Activated CD4-positive, alpha-beta T cell treated with anti-CD3 and anti-CD28 coated beads, Interleukin-2, Interleukin-4, amounts not matched to agents 100 ng/mL and 50 ng/mL, durations not matched to agents 16 hours and 8 hours (primary cell): Measurements from ENCODE around the gene UGT1A9.

Experiments
- DNase-seq: peaks from one replicate; pipeline ENCODE4 v3.0.0-alpha.2; 2020; ENCODE audit warnings: low spot score

Gene UGT1A9

GRCh38 chr2:233796254-233796653 is 124.6 kb downstream of the UGT1A9 start:
- no peak for DNase-seq

- DNase-seq: no peak
Measured at GRCh38 chr2:233798335-233799086, 126.8 kb downstream of the UGT1A9 start.

- DNase-seq: no peak
Measured at GRCh38 chr2:233799087-233799665, 127.5 kb downstream of the UGT1A9 start.

- no peak for DNase-seq
Measured at GRCh38 chr2:233799716-233800115, 128.0 kb downstream of the UGT1A9 start.

- no peak for DNase-seq
Measured at GRCh38 chr2:233800208-233800607, 128.5 kb downstream of the UGT1A9 start.

GRCh38 chr2:233801357-233802131 is 129.8 kb downstream of the UGT1A9 start:
- no peak for DNase-seq

- no peak for DNase-seq
Measured at GRCh38 chr2:233802132-233802815, 130.6 kb downstream of the UGT1A9 start.

GRCh38 chr2:233803292-233803911 is 131.7 kb downstream of the UGT1A9 start:
- no peak for DNase-seq

- no peak for DNase-seq
Measured at GRCh38 chr2:233803994-233804393, 132.3 kb downstream of the UGT1A9 start.

- no peak for DNase-seq
Measured at GRCh38 chr2:233807215-233807865, 135.6 kb downstream of the UGT1A9 start.

- no peak for DNase-seq
Measured at GRCh38 chr2:233807966-233808935, 136.6 kb downstream of the UGT1A9 start.

- no peak for DNase-seq
Measured at GRCh38 chr2:233810385-233810784, 138.7 kb downstream of the UGT1A9 start.

GRCh38 chr2:233811087-233811486 is 139.4 kb downstream of the UGT1A9 start:
- DNase-seq: no peak

GRCh38 chr2:233811732-233812131 is 140.0 kb downstream of the UGT1A9 start:
- no peak for DNase-seq

- DNase-seq: no peak
Measured at GRCh38 chr2:233813236-233814055, 141.7 kb downstream of the UGT1A9 start.

- DNase-seq: no peak
Measured at GRCh38 chr2:233814056-233814835, 142.5 kb downstream of the UGT1A9 start.

- no peak for DNase-seq
Measured at GRCh38 chr2:233815861-233816260, 144.2 kb downstream of the UGT1A9 start.

- DNase-seq: no peak
Measured at GRCh38 chr2:233816334-233816733, 144.6 kb downstream of the UGT1A9 start.

GRCh38 chr2:233816771-233817170 is 145.1 kb downstream of the UGT1A9 start:
- no peak for DNase-seq
